Measurements from ENCODE around the gene CACFD1. TPM values are rescaled to one million over a fixed set of nuclear protein-coding genes. Genes with fewer than 3 reads are reported as not detected.

Gene CACFD1
- total and polyA plus RNA-seq, 2 donors (not counting 1 experiment from before 2014, with no cell fraction given): 27.4 to 31.1 TPM

DNA sequence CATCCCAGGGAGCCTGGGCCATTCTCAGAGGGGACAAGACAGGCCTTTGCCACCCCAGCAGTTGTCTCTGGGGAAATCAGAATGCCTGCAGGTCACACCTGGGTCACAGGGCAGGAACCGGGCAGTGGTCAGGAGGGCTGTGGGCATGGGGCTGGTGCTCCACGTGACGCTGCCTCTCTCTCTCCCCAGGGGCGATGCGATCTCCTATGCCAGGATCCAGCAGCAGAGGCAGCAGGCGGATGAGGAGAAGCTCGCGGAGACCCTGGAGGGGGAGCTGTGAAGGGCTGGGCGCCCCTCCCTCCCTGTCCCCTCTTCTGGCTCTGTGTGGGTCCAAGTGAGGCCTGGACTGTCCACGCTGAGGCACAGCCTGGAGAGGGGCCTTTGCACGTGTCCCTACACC, 8.6 kb downstream of the CACFD1 start:
- Histone ChIP-seq H3K4me2 (replicated peaks; ENCODE audit: low read depth, low read length, poor library complexity, severe bottlenecking) (no peak overlapping the region), H3K9ac (ENCODE audit: low read length) (no peak overlapping the region), H3K4me3 (ENCODE audit: control extremely low read depth in 1 of 5, extremely low read depth in 1 of 5, insufficient read depth in 1 of 5, low read depth in 2 of 5, low read length in 4 of 5) (no peak overlapping the region), H2AFZ (ENCODE audit: insufficient read depth, low read depth, low read length, poor library complexity, severe bottlenecking) (no peak overlapping the region), H3K27ac (ENCODE audit: low read length in 2 of 2) (no peak overlapping the region), H3K36me3 (replicated peaks in 1 of 2; ENCODE audit: control extremely low read depth in 1 of 2, control insufficient read depth in 1 of 2, extremely low read depth in 1 of 2, insufficient read depth in 2 of 2, low read length in 1 of 2) (peaks cover 0 to 31% of the 10 kb centered on the region in 2 experiments), H3K27me3 (replicated peaks in 1 of 4; ENCODE audit: control extremely low read depth in 1 of 4, control insufficient read depth in 3 of 4, insufficient read depth in 4 of 4, low read length in 3 of 4) (no peaks in the 10 kb centered on the region), H3K4me1 (ENCODE audit: control insufficient read depth in 2 of 2, insufficient read depth in 2 of 2, low read length in 2 of 2) (peaks cover 0 to 2% of the 10 kb centered on the region in 2 donors), H4K20me1 (ENCODE audit: control insufficient read depth, insufficient read depth, low read length, poor library complexity, severe bottlenecking) (peaks cover 53% of the 10 kb centered on the region), H3K9me3 (ENCODE audit: control extremely low read depth in 1 of 3, control insufficient read depth in 2 of 3, insufficient read depth in 1 of 3, low read length in 2 of 3) (no peaks in the 10 kb centered on the region), H3K79me2 (ENCODE audit: control insufficient read depth, insufficient read depth, low read length) (peaks cover 4% of the 10 kb centered on the region)
- peaks cover 7% of the 10 kb centered on the region for H3K4me1 Mint-ChIP-seq
- H3K27ac Mint-ChIP-seq: no peak overlapping the region
- H3K4me3 Mint-ChIP-seq: no peak overlapping the region
- no peak for ATAC-seq (ENCODE audit: low read depth)
- H3K9me3 Mint-ChIP-seq (ENCODE audit: insufficient read depth): no peaks in the 10 kb centered on the region
- ChIA-PET POLR2A (no interaction called here), CTCF (no interaction called here)
- no peak for TF ChIP-seq CTCF (IDR thresholded peaks at IDR 0.05)
- H3K27me3 Mint-ChIP-seq: no peaks in the 10 kb centered on the region
- no peak for DNase-seq
- intact Hi-C loops (cut with micrococcal nuclease): no loop called here
- WGBS (ENCODE audit: insufficient coverage): 97% methylated on average over 6 of the region's 11 CpGs

DNA sequence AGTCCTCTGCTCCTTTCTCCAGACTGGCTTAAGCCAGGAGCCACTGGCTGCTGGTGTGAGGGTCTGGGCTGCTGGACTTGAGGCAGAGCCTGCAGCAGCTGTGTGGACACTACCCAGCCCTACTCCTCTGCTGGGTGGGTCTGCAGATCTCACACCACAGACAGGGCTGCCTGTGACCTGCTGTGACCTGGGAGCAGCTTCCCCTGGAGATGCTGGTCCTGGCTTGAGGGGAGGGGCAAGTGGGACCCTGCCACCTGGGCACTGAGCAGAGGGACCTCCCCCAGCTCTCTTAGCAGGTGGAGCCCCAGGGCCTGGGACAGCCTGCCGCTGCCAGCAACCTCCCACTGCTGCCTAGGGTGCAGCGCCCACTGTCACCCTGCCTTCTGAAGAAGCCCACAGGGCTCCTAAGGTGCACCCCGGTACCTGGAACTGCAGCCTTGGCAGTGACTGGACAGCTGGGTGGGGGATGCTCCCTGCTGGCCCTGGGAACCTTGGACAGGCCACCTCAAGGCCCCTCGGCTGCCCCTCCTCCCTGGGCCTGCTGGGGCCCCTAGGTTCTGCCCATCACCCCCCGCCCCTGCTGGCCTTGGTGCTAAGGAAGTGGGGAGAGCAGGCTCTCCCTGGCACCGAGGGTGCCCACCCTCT, 9.1 kb downstream of the CACFD1 start:
- no peaks in the 10 kb centered on the region for H3K27me3 ChIP-seq (replicated peaks in 1 of 4; ENCODE audit: control extremely low read depth in 1 of 4, control insufficient read depth in 3 of 4, insufficient read depth in 4 of 4, low read length in 3 of 4)
- no peak overlapping the region for H3K4me2 ChIP-seq (replicated peaks; ENCODE audit: low read depth, low read length, poor library complexity, severe bottlenecking)
- H3K36me3 ChIP-seq (replicated peaks in 1 of 2; ENCODE audit: control extremely low read depth in 1 of 2, control insufficient read depth in 1 of 2, extremely low read depth in 1 of 2, insufficient read depth in 2 of 2, low read length in 1 of 2): peaks cover 0 to 36% of the 10 kb centered on the region in 2 experiments
- peaks cover 53% of the 10 kb centered on the region for H4K20me1 ChIP-seq (ENCODE audit: control insufficient read depth, insufficient read depth, low read length, poor library complexity, severe bottlenecking)
- no peak overlapping the region for H3K4me3 ChIP-seq (ENCODE audit: control extremely low read depth in 1 of 5, extremely low read depth in 1 of 5, insufficient read depth in 1 of 5, low read depth in 2 of 5, low read length in 4 of 5)
- DNase-seq: no peak
- WGBS (ENCODE audit: insufficient coverage): 89% methylated on average over 4 of the region's 6 CpGs
- H3K79me2 ChIP-seq (ENCODE audit: control insufficient read depth, insufficient read depth, low read length): peaks cover 3% of the 10 kb centered on the region
- H3K4me1 ChIP-seq (ENCODE audit: control insufficient read depth in 2 of 2, insufficient read depth in 2 of 2, low read length in 2 of 2): peaks cover 1 to 7% of the 10 kb centered on the region in 2 donors
- H3K27ac ChIP-seq (ENCODE audit: low read length in 2 of 2): no peak overlapping the region
- Mint-ChIP-seq H3K27me3 (no peaks in the 10 kb centered on the region), H3K27ac (no peak overlapping the region), H3K4me1 (peaks cover 6% of the 10 kb centered on the region), H3K4me3 (no peak overlapping the region), H3K9me3 (ENCODE audit: insufficient read depth) (no peaks in the 10 kb centered on the region)
- CTCF ChIA-PET: no interaction called here
- ATAC-seq (ENCODE audit: low read depth): peak; percentile 34
- H2AFZ ChIP-seq (ENCODE audit: insufficient read depth, low read depth, low read length, poor library complexity, severe bottlenecking): no peak overlapping the region
- no peaks in the 10 kb centered on the region for H3K9me3 ChIP-seq (ENCODE audit: control extremely low read depth in 1 of 3, control insufficient read depth in 2 of 3, insufficient read depth in 1 of 3, low read length in 2 of 3)
- POLR2A ChIA-PET: no interaction called here
- TF ChIP-seq EZH2 (IDR thresholded peaks at IDR 0.05; ENCODE audit: borderline replicate concordance, insufficient read depth, low read depth, low read length, poor library complexity, severe bottlenecking): no peak
- no peak for TF ChIP-seq CTCF (IDR thresholded peaks at IDR 0.05)
- H3K9ac ChIP-seq (ENCODE audit: low read length): no peak overlapping the region
- intact Hi-C loops (cut with micrococcal nuclease): no loop called here
